ENCODE results near the gene PDE3B.
"Not testable (repeated sequence)": the region's sequence is repeated elsewhere in the genome, so short reads cannot be mapped to it uniquely, and the experiment has no call there.

PDE3B gene

GRCh38 chr11:14764579-14765527, 121.2 kb downstream of the PDE3B start:
- DNase-seq (ENCODE audit: low read depth in 2 of 2), result peak; percentile 77 to 85
- TF ChIP-seq, protein P1, sequence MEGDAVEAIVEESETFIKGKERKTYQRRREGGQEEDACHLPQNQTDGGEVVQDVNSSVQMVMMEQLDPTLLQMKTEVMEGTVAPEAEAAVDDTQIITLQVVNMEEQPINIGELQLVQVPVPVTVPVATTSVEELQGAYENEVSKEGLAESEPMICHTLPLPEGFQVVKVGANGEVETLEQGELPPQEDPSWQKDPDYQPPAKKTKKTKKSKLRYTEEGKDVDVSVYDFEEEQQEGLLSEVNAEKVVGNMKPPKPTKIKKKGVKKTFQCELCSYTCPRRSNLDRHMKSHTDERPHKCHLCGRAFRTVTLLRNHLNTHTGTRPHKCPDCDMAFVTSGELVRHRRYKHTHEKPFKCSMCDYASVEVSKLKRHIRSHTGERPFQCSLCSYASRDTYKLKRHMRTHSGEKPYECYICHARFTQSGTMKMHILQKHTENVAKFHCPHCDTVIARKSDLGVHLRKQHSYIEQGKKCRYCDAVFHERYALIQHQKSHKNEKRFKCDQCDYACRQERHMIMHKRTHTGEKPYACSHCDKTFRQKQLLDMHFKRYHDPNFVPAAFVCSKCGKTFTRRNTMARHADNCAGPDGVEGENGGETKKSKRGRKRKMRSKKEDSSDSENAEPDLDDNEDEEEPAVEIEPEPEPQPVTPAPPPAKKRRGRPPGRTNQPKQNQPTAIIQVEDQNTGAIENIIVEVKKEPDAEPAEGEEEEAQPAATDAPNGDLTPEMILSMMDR (IDR thresholded peaks at IDR 0.05; ENCODE audit: low read depth, low read length), result no peak
- H3K4me3 ChIP-seq (replicated peaks in 1 of 2; ENCODE audit: low read depth in 2 of 2, low read length in 2 of 2), result no peak overlapping the region

- DNase-seq (ENCODE audit: low read depth in 2 of 2), result peak in 1 of 2 donors; percentile 5
Measured at GRCh38 chr11:14766585-14766984, 123.0 kb downstream of the PDE3B start.

DNA sequence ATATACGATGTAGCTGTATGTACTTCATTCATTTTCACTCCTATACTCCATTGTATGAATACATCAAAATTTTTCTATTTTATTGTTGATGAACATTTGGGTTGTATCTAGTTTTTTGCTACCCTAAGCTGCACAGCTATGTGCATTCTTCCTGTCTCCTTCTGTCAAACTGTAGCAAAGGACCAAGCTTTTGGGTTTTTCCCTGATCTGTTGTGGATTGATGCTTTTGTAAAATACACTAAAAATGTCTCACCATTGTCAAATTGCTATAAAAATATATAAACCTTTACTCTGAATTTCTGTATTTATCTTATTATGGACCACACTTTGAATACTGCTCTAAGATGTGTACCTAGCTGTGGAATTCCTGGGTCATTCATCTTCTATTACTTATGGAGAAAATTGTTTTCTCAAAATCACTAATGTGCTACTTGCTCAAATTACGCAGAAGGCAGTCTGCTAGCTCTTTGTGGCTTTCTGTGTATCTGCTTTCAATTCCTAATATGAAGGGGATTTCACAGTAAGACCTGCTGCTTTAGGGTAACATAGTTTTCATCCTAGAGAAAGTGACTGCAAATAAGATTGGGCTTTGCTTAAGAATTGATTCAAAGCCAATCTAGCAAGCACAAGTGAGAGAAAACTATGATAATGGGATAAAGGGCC, 125.1 kb downstream of the PDE3B start:
- no peak for DNase-seq (ENCODE audit: low read depth in 2 of 2)
- TF ChIP-seq, protein P1 (IDR thresholded peaks at IDR 0.05; ENCODE audit: low read depth, low read length), result no peak
- no peak overlapping the region for H3K4me3 ChIP-seq (replicated peaks in 1 of 2; ENCODE audit: low read depth in 2 of 2, low read length in 2 of 2)

More at GRCh38 chr11:14766585-14766984, 123.0 kb downstream of the PDE3B start:
- no peak overlapping the region for H3K4me3 ChIP-seq (replicated peaks in 1 of 2; ENCODE audit: low read depth in 2 of 2, low read length in 2 of 2)
- TF ChIP-seq, protein P1 (IDR thresholded peaks at IDR 0.05; ENCODE audit: low read depth, low read length), result no peak

- peak; percentile 30 to 36 for DNase-seq (ENCODE audit: low read depth in 2 of 2)
- TF ChIP-seq, protein P1 (IDR thresholded peaks at IDR 0.05; ENCODE audit: low read depth, low read length), result peak; percentile 26
- H3K4me3 ChIP-seq (replicated peaks in 1 of 2; ENCODE audit: low read depth in 2 of 2, low read length in 2 of 2), result no peak overlapping the region
Measured at GRCh38 chr11:14773755-14774154, 130.2 kb downstream of the PDE3B start.

- peak in 1 of 2 donors; percentile 2 for DNase-seq (ENCODE audit: low read depth in 2 of 2)
- H3K4me3 ChIP-seq (replicated peaks in 1 of 2; ENCODE audit: low read depth in 2 of 2, low read length in 2 of 2), result no peak overlapping the region
- TF ChIP-seq, protein P1 (IDR thresholded peaks at IDR 0.05; ENCODE audit: low read depth, low read length), result no peak
Measured at GRCh38 chr11:14774721-14775120, 131.1 kb downstream of the PDE3B start.

DNA sequence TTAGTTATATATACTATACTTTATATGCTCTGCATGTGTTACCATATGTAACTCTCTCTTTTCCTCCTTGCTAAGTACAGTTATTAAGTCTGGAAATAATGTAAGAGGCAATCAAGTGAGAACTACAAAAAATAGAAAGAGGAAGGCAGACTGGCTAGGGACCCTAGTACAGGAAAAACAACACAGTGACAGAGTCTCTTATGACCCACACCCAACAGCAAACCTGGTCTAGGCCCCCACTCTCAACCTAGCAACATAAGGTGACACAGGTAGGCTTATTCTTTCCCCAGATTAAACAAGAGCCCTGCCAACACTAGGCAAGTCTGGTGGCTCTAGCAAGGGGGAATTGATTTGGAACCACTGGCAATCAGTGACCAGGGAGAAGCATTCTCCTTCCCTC, 132.3 kb downstream of the PDE3B start:
- TF ChIP-seq, protein P1 (IDR thresholded peaks at IDR 0.05; ENCODE audit: low read depth, low read length), result no peak
- no peak for DNase-seq (ENCODE audit: low read depth in 2 of 2)
- no peak overlapping the region for H3K4me3 ChIP-seq (replicated peaks in 1 of 2; ENCODE audit: low read depth in 2 of 2, low read length in 2 of 2)

DNA sequence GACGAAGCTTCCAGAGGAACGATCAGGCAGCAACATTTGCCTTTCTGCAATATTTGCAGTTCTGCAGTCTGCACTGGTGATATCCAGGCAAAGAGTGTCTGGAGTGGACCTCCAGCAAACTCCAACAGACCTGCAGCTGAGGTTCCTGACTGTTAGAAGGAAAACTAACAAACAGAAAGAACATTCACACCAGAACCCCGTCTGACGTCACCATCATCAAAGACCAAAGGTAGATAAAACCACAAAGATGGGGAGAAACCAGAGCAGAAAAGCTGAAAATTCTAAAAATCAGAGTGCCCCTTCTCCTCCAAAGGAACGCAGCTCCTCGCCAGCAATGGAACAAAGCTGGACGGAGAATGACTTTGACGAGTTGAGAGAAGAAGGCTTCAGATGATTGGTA, 134.9 kb downstream of the PDE3B start:
- DNase-seq (ENCODE audit: low read depth in 2 of 2); H3K4me3 ChIP-seq (replicated peaks in 1 of 2; ENCODE audit: low read depth in 2 of 2, low read length in 2 of 2): not testable (repeated sequence)

Data from cardiac fibroblast (primary cell).